ENCODE results near the gene ARHGAP24.

The ARHGAP24 gene

DNA sequence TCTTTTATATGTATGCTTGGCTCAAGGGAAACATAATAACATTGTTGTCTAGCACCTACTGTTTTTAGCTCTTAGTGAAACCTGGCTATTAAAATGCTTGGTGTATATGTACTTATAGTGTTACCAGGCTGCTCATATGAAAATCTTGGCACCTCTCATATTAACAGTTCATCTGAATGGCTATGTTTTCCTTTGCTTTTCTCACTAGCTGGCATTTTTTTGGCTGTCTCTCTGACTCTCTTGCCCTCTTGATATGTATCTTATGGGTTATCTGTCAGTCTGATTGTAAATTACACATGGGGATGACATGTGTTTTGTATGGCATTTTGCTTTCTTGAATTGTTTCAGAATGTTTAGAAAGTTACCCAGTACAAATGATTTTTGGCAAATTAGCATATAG, 158.0 kb downstream of the ARHGAP24 start:
- TF ChIP-seq TAF1 (IDR thresholded peaks at IDR 0.05; ENCODE audit: borderline replicate concordance, insufficient read depth, low read length) (no peak), REST (IDR thresholded peaks at IDR 0.05; ENCODE audit: insufficient read depth in 1 of 2, low read depth in 2 of 2, low read length in 2 of 2) (no peak), POLR2AphosphoS5 (IDR thresholded peaks at IDR 0.05; ENCODE audit: low read depth, low read length) (no peak), FOXP2 (optimal IDR thresholded peaks at IDR 0.05; ENCODE audit: borderline replicate concordance, extremely low read depth, extremely low read length, insufficient read depth) (no peak), SIN3A (IDR thresholded peaks at IDR 0.05; ENCODE audit: borderline replicate concordance, insufficient read depth, low read length) (no peak)

- TF ChIP-seq SIN3A (IDR thresholded peaks at IDR 0.05; ENCODE audit: borderline replicate concordance, insufficient read depth, low read length) = no peak
- TF ChIP-seq FOXP2 (optimal IDR thresholded peaks at IDR 0.05; ENCODE audit: borderline replicate concordance, extremely low read depth, extremely low read length, insufficient read depth) = no peak
- no peak for TF ChIP-seq POLR2AphosphoS5 (IDR thresholded peaks at IDR 0.05; ENCODE audit: low read depth, low read length)
- no peak for TF ChIP-seq TAF1 (IDR thresholded peaks at IDR 0.05; ENCODE audit: borderline replicate concordance, insufficient read depth, low read length)
- no peak for TF ChIP-seq REST (IDR thresholded peaks at IDR 0.05; ENCODE audit: insufficient read depth in 1 of 2, low read depth in 2 of 2, low read length in 2 of 2)
Measured at GRCh38 chr4:85637778-85638177, 162.8 kb downstream of the ARHGAP24 start.

DNA sequence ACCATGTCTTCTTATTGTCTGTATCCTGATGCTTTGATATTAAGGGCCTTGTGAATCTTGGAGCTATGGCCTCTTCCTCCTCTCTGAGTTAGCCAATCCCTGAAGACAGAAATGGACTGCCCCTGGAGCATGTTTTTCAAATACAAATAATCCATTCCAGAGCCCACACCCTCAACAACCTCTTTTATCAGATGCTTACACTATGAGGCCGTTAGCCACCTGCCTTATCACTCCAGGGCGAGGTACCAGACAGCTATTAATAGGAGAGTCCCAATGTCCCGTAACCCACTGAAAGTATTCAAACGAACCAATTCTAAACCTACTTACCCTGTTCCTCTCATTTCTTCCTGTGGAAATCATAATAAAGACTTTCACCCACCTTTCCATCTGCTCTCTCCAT, 165.0 kb downstream of the ARHGAP24 start:
- TF ChIP-seq REST (IDR thresholded peaks at IDR 0.05; ENCODE audit: insufficient read depth in 1 of 2, low read depth in 2 of 2, low read length in 2 of 2) (no peak), FOXP2 (optimal IDR thresholded peaks at IDR 0.05; ENCODE audit: borderline replicate concordance, extremely low read depth, extremely low read length, insufficient read depth) (no peak), TAF1 (IDR thresholded peaks at IDR 0.05; ENCODE audit: borderline replicate concordance, insufficient read depth, low read length) (no peak), SIN3A (IDR thresholded peaks at IDR 0.05; ENCODE audit: borderline replicate concordance, insufficient read depth, low read length) (no peak)

DNA sequence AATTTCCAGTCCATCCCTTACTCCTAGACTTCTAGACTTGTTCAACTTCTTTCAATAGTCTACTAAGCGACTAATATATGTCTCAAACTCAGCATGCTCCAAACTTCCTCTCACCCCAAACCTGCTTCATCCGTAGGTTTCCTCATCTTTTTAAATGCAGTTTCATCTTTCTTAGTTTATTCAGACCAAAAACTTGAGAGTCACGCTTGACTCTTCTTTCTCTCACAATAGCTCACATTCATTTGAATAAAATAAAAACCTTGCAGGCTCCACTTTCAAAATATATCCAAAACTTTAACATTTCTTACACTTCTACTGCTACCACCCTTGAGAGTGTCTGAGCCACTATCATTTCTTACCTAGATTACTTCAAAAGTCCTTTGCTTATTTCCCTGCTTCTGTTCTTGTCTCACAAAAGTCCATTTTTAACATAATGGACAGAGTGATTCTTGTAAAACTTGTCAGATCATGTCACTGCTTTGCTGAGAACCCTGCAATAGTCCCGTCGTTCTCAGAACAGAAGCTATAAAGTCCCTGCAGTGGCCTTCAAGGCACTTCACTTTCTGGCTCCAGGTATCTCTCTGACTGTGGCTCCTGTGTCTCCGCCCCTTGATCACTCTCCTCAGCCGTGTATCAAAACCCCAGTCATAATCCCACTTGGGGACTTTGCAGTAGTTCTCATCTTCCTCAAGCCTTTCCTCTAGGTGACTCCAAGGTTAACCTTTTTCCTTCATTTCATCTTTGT, 167.6 kb downstream of the ARHGAP24 start:
- TF ChIP-seq SIN3A (IDR thresholded peaks at IDR 0.05; ENCODE audit: borderline replicate concordance, insufficient read depth, low read length) = no peak

- TF ChIP-seq FOXP2 (optimal IDR thresholded peaks at IDR 0.05; ENCODE audit: borderline replicate concordance, extremely low read depth, extremely low read length, insufficient read depth) = no peak
- TF ChIP-seq SIN3A (IDR thresholded peaks at IDR 0.05; ENCODE audit: borderline replicate concordance, insufficient read depth, low read length) = no peak
- no peak for TF ChIP-seq POLR2AphosphoS5 (IDR thresholded peaks at IDR 0.05; ENCODE audit: low read depth, low read length)
- TF ChIP-seq TAF1 (IDR thresholded peaks at IDR 0.05; ENCODE audit: borderline replicate concordance, insufficient read depth, low read length) = no peak
- TF ChIP-seq REST (IDR thresholded peaks at IDR 0.05; ENCODE audit: insufficient read depth in 1 of 2, low read depth in 2 of 2, low read length in 2 of 2) = no peak
Measured at GRCh38 chr4:85644061-85644460, 169.1 kb downstream of the ARHGAP24 start.
